Measurements from ENCODE around the gene DNAJC15. TPM values are rescaled to one million over a fixed set of nuclear protein-coding genes. Genes with fewer than 3 reads are reported as not detected.

Gene DNAJC15
- 5.8 and 6.5 TPM in 2 replicates for total RNA-seq (2021; fragmentation: NEBNext Ultra II Directional; extraction: Animal tissue kit (Norgen Biotek cat#: 25700))
- 20.8 and 21.8 TPM in 2 replicates for polyA plus RNA-seq (2011; rRNA removed)
- 23.5 TPM for polyA plus RNA-seq (2011; cell fraction: cytosol; rRNA removed)
- 19.1 TPM for polyA plus RNA-seq (2011; cell fraction: nucleus; rRNA removed)
- polyA plus RNA-seq (2012, experiment 1 of 2) = 14.2 to 21.8 TPM (median 17.7 TPM) in 4 replicates
- 2.9 TPM for polyA plus RNA-seq (2012, experiment 2 of 2)
- 2.4 TPM for polyA plus RNA-seq (2013, experiment 1 of 2)
- 2.5 TPM for polyA plus RNA-seq (2013, experiment 2 of 2)
- 9.1 and 11.8 TPM in 2 replicates for polyA minus RNA-seq (2011; rRNA and poly(A)+ RNA removed)
- polyA minus RNA-seq (2011; cell fraction: cytosol; rRNA and poly(A)+ RNA removed) = 21.1 TPM
- polyA minus RNA-seq (2011; cell fraction: nucleus; rRNA and poly(A)+ RNA removed) = 11.1 TPM
- long read RNA-seq, experiment 1, full-length matches to known transcripts = 35 of 39 reads
- long read RNA-seq, experiment 1, partial matches to known transcripts = 2 of 39 reads
- long read RNA-seq, experiment 1, other reads (novel, unspliced or antisense) = 2 of 39 reads
- long read RNA-seq, experiment 2, full-length matches to known transcripts = 4 of 4 reads
- long read RNA-seq, experiment 2, partial matches to known transcripts = 0 of 4 reads
- long read RNA-seq, experiment 2, other reads (novel, unspliced or antisense) = 0 of 4 reads

DNA sequence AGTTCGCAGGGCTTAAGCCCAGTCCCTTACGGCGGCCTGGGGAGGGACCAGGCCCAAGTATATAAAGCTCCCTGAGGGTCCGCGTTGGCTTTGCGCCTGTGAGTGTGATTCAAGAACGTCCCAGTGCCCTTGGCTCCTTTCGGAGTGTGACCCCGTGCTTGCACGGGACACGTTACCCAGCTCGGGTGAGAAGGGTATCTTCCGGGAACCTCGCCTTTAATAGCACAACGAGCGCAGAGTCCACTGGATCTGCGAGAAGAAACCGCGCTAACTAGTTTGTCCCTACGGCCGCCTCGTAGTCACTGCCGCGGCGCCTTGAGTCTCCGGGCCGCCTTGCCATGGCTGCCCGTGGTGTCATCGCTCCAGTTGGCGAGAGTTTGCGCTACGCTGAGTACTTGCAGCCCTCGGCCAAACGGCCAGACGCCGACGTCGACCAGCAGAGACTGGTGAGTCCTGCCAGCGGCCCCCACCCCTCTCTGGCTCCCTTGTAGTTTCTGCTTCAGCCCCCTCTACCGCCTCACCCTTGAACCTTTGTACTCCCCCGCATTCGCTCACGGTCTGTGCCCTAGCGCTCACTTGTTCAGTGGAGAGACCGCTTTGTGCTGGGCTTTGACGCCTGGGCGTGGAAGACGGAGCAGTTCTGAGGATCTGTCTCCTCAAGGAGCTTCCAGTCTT, at the start of gene DNAJC15:
DNAJC15 (plus strand) TSS at position 298 of the 675 bp plus-strand sequence; CDS start at position 339, 41 bp downstream.
- WGBS, 2 experiments (ENCODE audit: extremely low coverage in 1 of 2, insufficient coverage in 1 of 2, insufficient read length in 1 of 2, insufficient replicate concordance in 2 of 2, low coverage in 1 of 2, low lambda C conversion rate in 2 of 2, missing lambda C conversion rate in 1 of 2) = 5% methylated on average over 47 of the region's 48 CpGs; no CpG with 5 or more reads in 1 of the 2 experiments
- Histone ChIP-seq H2AK5ac (ENCODE audit: low read depth, low read length) (no peak within 1 kb of the TSS), H3K27me3 (replicated peaks in 1 of 4; ENCODE audit: control insufficient read depth in 3 of 4, extremely low read depth in 1 of 4, insufficient read depth in 3 of 4, low read length in 3 of 4) (peaks cover 0 to 5% (median 2%) of the 10 kb centered on the region in 4 experiments; a peak in 1 of 7 replicates), H2BK12ac (ENCODE audit: low read depth, low read length) (peak within 1 kb of the TSS; percentile 85; the same call in 1 of the 2 replicates), H3K23me2 (ENCODE audit: low read depth, low read length) (peaks cover 4% of the 10 kb centered on the region; the same call in 1 of the 2 replicates), H3K18ac (ENCODE audit: extremely low read depth, low read length) (peak within 1 kb of the TSS; percentile 90), H4K20me1 (replicated peaks in 1 of 2; ENCODE audit: control insufficient read depth in 1 of 2, insufficient read depth in 2 of 2, low read length in 2 of 2) (no peaks in the 10 kb centered on the region), H3K4me2 (ENCODE audit: insufficient read depth in 1 of 2, low read depth in 2 of 2, low read length in 2 of 2) (peak within 1 kb of the TSS; percentile 76 to 79), H3K56ac (replicated peaks; ENCODE audit: insufficient read length, low read depth, low read length) (no peak within 1 kb of the TSS), H2BK15ac (ENCODE audit: low read length) (peak within 1 kb of the TSS; percentile 94), H3K79me2 (ENCODE audit: control insufficient read depth in 1 of 2, insufficient read depth in 2 of 2, low read length in 2 of 2) (peaks cover 0 to 10% of the 10 kb centered on the region in 2 experiments; a peak in 2 of 4 replicates), H3K4me3 (ENCODE audit: extremely low read depth in 1 of 4, insufficient read depth in 2 of 4, low read depth in 3 of 4, low read length in 4 of 4) (peak within 1 kb of the TSS; percentile 65 to 82 (median 74)), H3K27ac (ENCODE audit: low read depth, low read length) (peak within 1 kb of the TSS; percentile 29; the same call in 1 of the 2 replicates), H3K9me3 (ENCODE audit: insufficient read depth in 2 of 2, low read depth in 1 of 2, low read length in 1 of 2) (no peaks in the 10 kb centered on the region), H4K91ac (replicated peaks; ENCODE audit: insufficient read length, low read length) (no peak within 1 kb of the TSS), H4K8ac (ENCODE audit: extremely low read depth, insufficient read depth, low read length) (peak within 1 kb of the TSS; percentile 57), H4K5ac (ENCODE audit: insufficient read length, low read depth, low read length) (no peak within 1 kb of the TSS), H3K79me1 (ENCODE audit: low read depth, low read length) (no peaks in the 10 kb centered on the region), H3K23ac (ENCODE audit: insufficient read length) (no peak within 1 kb of the TSS), H3K4me1 (replicated peaks in 1 of 4; ENCODE audit: control insufficient read depth in 3 of 4, insufficient read depth in 4 of 4, low read length in 3 of 4) (no peaks in the 10 kb centered on the region), H2BK5ac (ENCODE audit: low read depth, low read length) (peak within 1 kb of the TSS; percentile 61; the same call in 1 of the 2 replicates), H3K36me3 (ENCODE audit: control insufficient read depth in 2 of 4, insufficient read depth in 4 of 4, low read length in 3 of 4) (no peaks in the 10 kb centered on the region), H2BK20ac (ENCODE audit: low read length) (no peak within 1 kb of the TSS), H2BK120ac (replicated peaks; ENCODE audit: low read depth, low read length) (no peak within 1 kb of the TSS), H2AFZ (ENCODE audit: low read length) (peak within 1 kb of the TSS; percentile 97), H3K4ac (replicated peaks; ENCODE audit: insufficient read length, low read depth, low read length) (no peak within 1 kb of the TSS), H3K9ac (replicated peaks in 1 of 4; ENCODE audit: extremely low read depth in 1 of 4, low read depth in 3 of 4, low read length in 3 of 4) (peak within 1 kb of the TSS in 3 of 4 experiments; percentile 66 to 74 (median 73); a peak in 6 of 7 replicates), H3K14ac (ENCODE audit: insufficient read length) (no peak within 1 kb of the TSS)
- peak; percentile 56 to 74 for DNase-seq (ENCODE audit: low read depth in 1 of 2, low spot score in 2 of 2)
- ChIA-PET CTCF (ENCODE audit: partially characterized antibody) (interaction anchor here (0.6 to 2.4 kb wide), 7 partner anchors 26 to 148 kb away, joined by 3 to 9 read pairs (median 4); no protein-coding TSS in a partner anchor), POLR2A (ENCODE audit: partially characterized antibody) (interaction anchor here (0.6 to 1.7 kb wide), 15 partner anchors 9 to 157 kb away, joined by 3 to 5 read pairs (median 3); no protein-coding TSS in a partner anchor)
- FAIRE-seq = no peak
- TF ChIP-seq GABPA (IDR thresholded peaks at IDR 0.05; ENCODE audit: borderline replicate concordance, insufficient read depth, low read length) = 0 out of 2 replicates have a peak, but pooled peaks have one; percentile 26
- peak; percentile 76 to 81 for TF ChIP-seq POLR2A (IDR thresholded peaks at IDR 0.05; ENCODE audit: control extremely low read depth in 1 of 2, low read depth in 2 of 2, low read length in 2 of 2)
- no peak for TF ChIP-seq CBX8 (IDR thresholded peaks at IDR 0.05; ENCODE audit: borderline replicate concordance, low read depth, low read length)
- TF ChIP-seq, protein P1, sequence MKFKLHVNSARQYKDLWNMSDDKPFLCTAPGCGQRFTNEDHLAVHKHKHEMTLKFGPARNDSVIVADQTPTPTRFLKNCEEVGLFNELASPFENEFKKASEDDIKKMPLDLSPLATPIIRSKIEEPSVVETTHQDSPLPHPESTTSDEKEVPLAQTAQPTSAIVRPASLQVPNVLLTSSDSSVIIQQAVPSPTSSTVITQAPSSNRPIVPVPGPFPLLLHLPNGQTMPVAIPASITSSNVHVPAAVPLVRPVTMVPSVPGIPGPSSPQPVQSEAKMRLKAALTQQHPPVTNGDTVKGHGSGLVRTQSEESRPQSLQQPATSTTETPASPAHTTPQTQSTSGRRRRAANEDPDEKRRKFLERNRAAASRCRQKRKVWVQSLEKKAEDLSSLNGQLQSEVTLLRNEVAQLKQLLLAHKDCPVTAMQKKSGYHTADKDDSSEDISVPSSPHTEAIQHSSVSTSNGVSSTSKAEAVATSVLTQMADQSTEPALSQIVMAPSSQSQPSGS (IDR thresholded peaks at IDR 0.05; ENCODE audit: low read length) = no peak; the same call in 1 of the 2 replicates
- TF ChIP-seq CREB1 (IDR thresholded peaks at IDR 0.05) = peak; percentile 58; the same call in 1 of the 2 replicates
- TF ChIP-seq RFX5 (IDR thresholded peaks at IDR 0.05; ENCODE audit: borderline replicate concordance, low read depth, low read length) = no peak
